A375 (cell line): Measurements from ENCODE around the gene DIPK1C. TPM values are rescaled to one million over a fixed set of nuclear protein-coding genes. Genes with fewer than 3 reads are reported as not detected.

ENCODE experiments used
- total RNA-seq: library from RNA; depleted of rRNA; stranded (reverse); fragments of >200 nt; shearing (Covaris generic); gene quantifications from 2 replicates; pipeline ENCODE4 v1.2.3, GENCODE V29; 2014; rRNA removed

The DIPK1C gene
- 0.26 TPM in 1 of 2 replicates, not detected in the other for total RNA-seq

DNA sequence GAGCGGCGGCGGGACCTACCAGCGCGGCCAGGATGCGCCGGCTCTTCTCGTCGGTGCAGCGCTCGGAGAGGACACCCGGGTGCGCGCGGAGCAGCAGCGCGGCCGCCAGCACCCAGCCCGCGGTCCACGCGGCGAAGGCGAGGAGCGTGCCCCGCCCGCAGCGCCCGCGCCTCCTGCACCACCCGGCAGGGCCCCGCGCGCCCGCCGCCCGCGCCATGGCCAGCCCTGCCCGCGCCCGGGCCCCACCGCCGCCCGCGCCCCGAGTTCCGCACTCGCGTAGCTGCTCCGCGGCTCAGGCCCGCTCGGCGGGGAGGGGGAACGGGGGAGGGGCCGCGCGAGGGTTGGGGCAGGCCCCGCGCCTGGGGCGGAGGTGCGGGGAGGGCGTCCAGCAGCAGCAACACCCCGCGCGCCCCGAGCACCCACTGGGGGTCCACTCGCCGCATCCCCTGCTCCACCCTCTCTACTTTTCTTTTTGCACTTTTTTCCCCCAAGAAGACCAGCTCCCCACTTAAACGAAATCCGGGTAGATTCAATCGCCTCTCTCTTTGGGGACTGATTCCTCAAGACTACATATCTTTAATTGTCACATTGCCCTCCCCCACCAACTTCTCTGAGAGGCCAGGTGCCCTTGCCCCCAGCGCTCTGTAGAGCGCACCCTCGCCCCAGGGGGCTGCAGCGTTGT lies at the start of gene DIPK1C:
TSS of gene DIPK1C (minus strand) at position 266 of the 682 bp plus-strand sequence. CDS start at position 217, 49 bp downstream.

DNA sequence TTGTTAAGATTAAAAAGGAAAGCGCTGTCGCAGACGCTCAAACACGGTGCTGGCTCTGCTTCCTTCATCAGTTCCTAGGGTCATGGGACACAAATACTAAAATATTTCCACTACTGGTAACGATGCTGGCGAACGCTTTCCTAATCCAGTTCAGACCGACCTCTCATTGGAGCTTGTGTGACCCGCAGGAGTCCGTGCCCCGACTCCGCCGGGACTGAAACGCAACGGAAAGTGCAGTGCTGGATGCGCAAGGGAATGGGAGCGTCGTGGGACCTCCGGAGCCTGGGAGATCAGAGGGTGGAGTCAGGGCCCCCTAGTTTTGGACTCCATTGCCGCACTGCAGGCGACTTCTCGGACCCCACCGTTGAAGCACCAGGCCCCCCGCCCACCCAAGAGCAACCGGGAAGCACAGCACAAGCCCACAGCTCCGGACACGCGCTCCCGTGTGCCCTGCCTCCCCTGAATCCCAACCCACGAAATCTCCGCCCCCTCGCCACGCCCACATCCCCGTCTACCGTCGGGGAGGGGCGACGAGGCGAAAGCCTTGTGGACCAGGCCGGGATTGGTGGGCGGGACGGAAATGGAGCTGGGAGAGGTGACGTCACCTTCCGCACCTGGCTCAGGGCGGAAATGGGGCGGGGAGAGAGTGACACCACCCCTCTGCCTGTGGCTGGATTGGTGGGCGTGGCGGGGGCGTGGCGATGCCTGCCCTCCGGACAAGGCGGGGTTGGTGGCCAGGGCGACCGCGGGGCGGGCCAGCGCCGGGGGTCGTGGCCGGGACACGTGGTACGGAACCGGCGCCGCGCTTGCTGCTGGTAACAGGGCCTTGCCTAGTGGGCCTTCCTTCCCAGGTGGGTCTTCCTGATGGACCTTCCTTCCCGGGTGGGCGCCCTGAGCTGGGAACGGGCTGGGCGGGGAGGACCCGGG lies 38.7 kb upstream of the DIPK1C start, which contains the start of gene CNDP2:
TSS of gene CNDP2 (plus strand) at position 783 of the 927 bp plus-strand sequence. CDS start 3,611 bp downstream, outside the sequence.

Other genes starting within 250 kb of the DIPK1C start
- 17.3 and 24.2 TPM in 2 replicates for gene CYB5A, start 165.3 kb downstream of the DIPK1C start, total RNA-seq
- gene C18orf63, start 141.5 kb downstream of the DIPK1C start, total RNA-seq, result not detected in 2 replicates
- gene CNDP2, start 39.1 kb upstream of the DIPK1C start, total RNA-seq, result 37.2 and 38.1 TPM in 2 replicates
- not detected in 2 replicates for gene CNDP1, start 77.2 kb upstream of the DIPK1C start, total RNA-seq
- 10.6 and 12.1 TPM in 2 replicates for gene ZNF407, start 140.6 kb upstream of the DIPK1C start, total RNA-seq